HEK293 (cell line): ENCODE measurements around the gene AK9.

Experiments used
- GLI2 ChIP-seq: fragments of 450-650 bp; formaldehyde crosslinking; IDR thresholded peaks from 2 replicates; pipeline ENCODE4; 2017; ENCODE audit warnings: missing biosample characterization, missing genetic modification characterization, low read depth, borderline replicate concordance
- INSM2 ChIP-seq: fragments of 450-650 bp; formaldehyde crosslinking; IDR thresholded peaks from 2 replicates; pipeline ENCODE4 v1.5.1; 2016; ENCODE audit warnings: missing biosample characterization, missing genetic modification characterization
- REST ChIP-seq: fragments of 450-650 bp; formaldehyde crosslinking; IDR thresholded peaks from 2 replicates; pipeline ENCODE4 v1.5.1; 2016; ENCODE audit warnings: missing biosample characterization, missing genetic modification characterization
- SP2 ChIP-seq: fragments of 450-650 bp; formaldehyde crosslinking; IDR thresholded peaks from 2 replicates; pipeline ENCODE4 v1.5.1; 2016; ENCODE audit warnings: missing biosample characterization, missing genetic modification characterization
- TSHZ1 ChIP-seq: fragments of 450-650 bp; formaldehyde crosslinking; IDR thresholded peaks from 2 replicates; pipeline ENCODE4 v1.5.1; 2016; ENCODE audit warnings: missing biosample characterization, missing genetic modification characterization, borderline replicate concordance
- ZBTB11 ChIP-seq: fragments of 450-650 bp; formaldehyde crosslinking; conservative IDR thresholded peaks from 2 replicates; pipeline ENCODE4 v1.5.1; 2016; ENCODE audit warnings: low read depth, missing biosample characterization, missing genetic modification characterization
- ZBTB20 ChIP-seq: fragments of 450-650 bp; formaldehyde crosslinking; IDR thresholded peaks from 2 replicates; pipeline ENCODE4 v1.5.1; 2016; ENCODE audit warnings: missing biosample characterization, missing genetic modification characterization
- ZBTB7A ChIP-seq: fragments of 450-650 bp; formaldehyde crosslinking; IDR thresholded peaks from 2 replicates; pipeline ENCODE4 v1.5.1; 2016; ENCODE audit warnings: low read depth, missing biosample characterization, missing genetic modification characterization
- ZFHX2 ChIP-seq: fragments of 450-650 bp; formaldehyde crosslinking; conservative IDR thresholded peaks from 2 replicates; pipeline ENCODE4 v1.5.1; 2016; ENCODE audit warnings: missing biosample characterization, missing genetic modification characterization
- ZFP3 ChIP-seq: fragments of 450-650 bp; formaldehyde crosslinking; IDR thresholded peaks from 2 replicates; pipeline ENCODE4 v1.5.1; 2016; ENCODE audit warnings: low read depth, missing biosample characterization, missing genetic modification characterization
- ZNF350 ChIP-seq: fragments of 450-650 bp; formaldehyde crosslinking; IDR thresholded peaks from 2 replicates; pipeline ENCODE4 v1.5.0; 2017; ENCODE audit warnings: missing biosample characterization, mild to moderate bottlenecking, missing genetic modification characterization
- ZNF416 ChIP-seq: fragments of 450-650 bp; formaldehyde crosslinking; IDR thresholded peaks from 2 replicates; pipeline ENCODE4 v1.5.1; 2016; ENCODE audit warnings: missing biosample characterization, missing genetic modification characterization
- ZNF426 ChIP-seq: fragments of 450-650 bp; formaldehyde crosslinking; IDR thresholded peaks from 2 replicates; pipeline ENCODE4 v1.5.1; 2017; ENCODE audit warnings: missing biosample characterization, missing genetic modification characterization, mild to moderate bottlenecking, inconsistent platforms, moderate library complexity
- ZNF473 ChIP-seq: fragments of 450-650 bp; formaldehyde crosslinking; IDR thresholded peaks from 2 replicates; pipeline ENCODE4 v1.5.1; 2017; ENCODE audit warnings: missing biosample characterization, missing genetic modification characterization
- ZNF488 ChIP-seq: fragments of 450-650 bp; formaldehyde crosslinking; IDR thresholded peaks from 2 replicates; pipeline ENCODE4 v1.5.1; 2016; ENCODE audit warnings: missing biosample characterization, missing genetic modification characterization
- ZNF560 ChIP-seq: fragments of 450-650 bp; formaldehyde crosslinking; IDR thresholded peaks from 2 replicates; pipeline ENCODE4 v1.5.1; 2017; ENCODE audit warnings: missing biosample characterization, missing genetic modification characterization, borderline replicate concordance
- ZNF561 ChIP-seq: fragments of 450-650 bp; IDR thresholded peaks from 2 replicates; pipeline ENCODE4 v1.5.1; 2018; ENCODE audit warnings: missing biosample characterization, missing genetic modification characterization, borderline replicate concordance
- ZNF600 ChIP-seq: fragments of 450-650 bp; formaldehyde crosslinking; IDR thresholded peaks from 2 replicates; pipeline ENCODE4 v1.5.1; 2016; ENCODE audit warnings: missing biosample characterization, missing genetic modification characterization
- ZNF639 ChIP-seq: fragments of 450-650 bp; formaldehyde crosslinking; IDR thresholded peaks from 2 replicates; pipeline ENCODE4 v1.5.1; 2016; ENCODE audit warnings: missing biosample characterization, missing genetic modification characterization
- ZNF645 ChIP-seq: fragments of 450-650 bp; formaldehyde crosslinking; IDR thresholded peaks from 2 replicates; pipeline ENCODE4; 2016; ENCODE audit warnings: missing biosample characterization, missing genetic modification characterization
- ZSCAN5A ChIP-seq: fragments of 450-650 bp; formaldehyde crosslinking; IDR thresholded peaks from 2 replicates; pipeline ENCODE4 v1.5.1; 2016; ENCODE audit warnings: missing biosample characterization, missing genetic modification characterization

The AK9 gene

GRCh38 chr6:109456111-109456583 is 234.9 kb downstream of the AK9 start (continued):
- TF ChIP-seq ZBTB11 (tag by site-specific recombination) = 0 out of 2 replicates have a peak, but pooled peaks have one; percentile 18
- no peak for TF ChIP-seq ZNF645 (tag by site-specific recombination)
- no peak for TF ChIP-seq ZNF350 (tag by site-specific recombination)
- peak; percentile 4; the same call in 1 of the 2 replicates for TF ChIP-seq ZNF561 (tag by site-specific recombination)
- TF ChIP-seq TSHZ1 (tag by site-specific recombination) = no peak
- TF ChIP-seq ZBTB7A (tag by site-specific recombination) = no peak
- 0 out of 2 replicates have a peak, but pooled peaks have one; percentile 54 for TF ChIP-seq ZSCAN5A
- TF ChIP-seq ZNF473 (tag by site-specific recombination) = no peak
- no peak for TF ChIP-seq ZFP3
- TF ChIP-seq REST (tag by site-specific recombination) = 0 out of 2 replicates have a peak, but pooled peaks have one; percentile 16
- no peak for TF ChIP-seq ZNF416 (tag by site-specific recombination)
- no peak for TF ChIP-seq ZNF426 (tag by site-specific recombination)
- TF ChIP-seq ZNF560 (tag by site-specific recombination) = no peak
- TF ChIP-seq ZFHX2 (tag by site-specific recombination) = peak; percentile 86
- no peak for TF ChIP-seq ZNF639 (tag by site-specific recombination)
- TF ChIP-seq SP2 (tag by site-specific recombination) = 0 out of 2 replicates have a peak, but pooled peaks have one; percentile 13
- TF ChIP-seq INSM2 (tag by site-specific recombination) = no peak
- TF ChIP-seq ZBTB20 = peak; percentile 27; the same call in 1 of the 2 replicates
- peak; percentile 39; the same call in 1 of the 2 replicates for TF ChIP-seq ZNF600 (tag by site-specific recombination)
- TF ChIP-seq ZNF488 (tag by site-specific recombination) = no peak
- TF ChIP-seq GLI2 (tag by site-specific recombination) = no peak
